Activated CD8-positive, alpha-beta memory T cell treated with anti-CD3 and anti-CD28 coated beads for 24 hours (primary cell): ENCODE measurements around the gene MEF2A.
"Not testable (repeated sequence)": the region's sequence is repeated elsewhere in the genome, so short reads cannot be mapped to it uniquely, and the experiment has no call there.

Experiments
- DNase-seq: peaks from one replicate; pipeline ENCODE4 v3.0.0-alpha.2; 2020

Gene MEF2A

DNA sequence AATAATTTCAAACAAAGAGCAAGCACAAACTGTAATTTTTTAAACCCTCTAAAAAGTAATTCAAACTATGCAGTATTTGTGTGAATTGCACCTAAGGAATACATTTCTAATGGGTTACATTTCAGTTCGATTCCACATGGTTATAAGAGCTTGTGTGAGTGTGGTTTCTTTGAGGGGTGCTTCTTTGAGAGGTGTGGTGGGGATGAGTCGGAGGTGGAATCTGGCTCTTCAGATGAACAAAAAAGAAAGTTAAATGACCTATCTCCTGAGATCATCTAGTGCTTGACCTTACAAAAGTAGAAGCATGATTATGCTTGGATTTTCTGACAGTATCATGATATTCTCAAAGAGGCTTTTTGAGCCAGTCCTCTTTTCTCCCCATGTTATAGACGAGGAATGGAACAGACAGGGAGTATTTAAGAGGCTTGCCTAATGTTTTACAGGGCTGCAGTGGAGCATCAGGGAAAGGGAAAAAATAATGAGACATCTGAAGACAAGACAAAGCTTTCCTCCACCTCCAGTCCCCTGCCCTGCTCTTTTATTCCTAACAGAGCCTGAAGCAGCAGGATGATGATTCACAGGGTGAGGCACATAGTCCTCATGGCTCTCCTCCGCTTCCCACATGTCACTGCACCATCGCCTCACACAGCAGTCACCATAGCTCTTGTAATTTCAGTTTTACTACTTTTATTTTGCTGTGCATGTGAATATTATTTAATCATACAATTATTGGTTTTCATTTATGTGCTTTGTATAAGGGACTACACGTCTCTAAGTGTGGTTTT lies 85.4 kb downstream of the MEF2A start:
- no peak for DNase-seq

DNA sequence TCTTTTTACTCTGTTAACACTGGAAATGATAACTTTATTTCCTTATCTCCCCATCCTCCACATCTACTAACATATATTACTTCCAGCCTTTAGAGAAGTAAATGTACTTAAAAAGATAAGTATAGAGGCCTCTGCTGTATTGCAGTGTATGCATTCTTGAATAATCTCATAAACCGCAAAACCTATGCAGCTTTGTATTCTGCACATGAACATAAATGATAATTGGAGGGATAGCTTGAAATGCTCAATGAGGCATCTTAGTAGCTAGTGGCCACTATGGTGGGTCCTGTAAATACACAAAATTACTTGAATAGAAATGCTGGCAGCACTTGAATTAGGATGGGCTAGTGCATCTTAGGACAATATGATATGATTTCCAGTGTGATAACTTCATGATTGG lies 90.4 kb downstream of the MEF2A start:
- DNase-seq, result no peak

DNA sequence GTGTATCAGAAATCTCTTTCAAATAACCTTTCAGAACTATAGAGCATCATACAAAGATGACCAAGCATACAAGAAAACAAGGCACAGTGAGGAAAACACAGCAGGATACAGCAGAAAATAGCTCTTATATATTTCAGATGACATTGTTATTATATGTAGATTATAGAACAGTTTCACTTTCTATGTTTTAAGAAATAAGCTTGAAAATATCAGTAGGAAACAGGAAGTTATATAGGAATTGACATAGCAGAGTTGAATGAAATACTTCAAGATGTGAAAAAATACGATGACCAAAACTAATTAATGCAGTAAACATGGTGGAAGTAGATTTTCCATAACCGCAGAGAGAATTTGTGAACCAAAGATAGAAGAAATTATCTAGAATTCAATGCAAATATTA lies 92.2 kb downstream of the MEF2A start:
- no peak for DNase-seq

DNA sequence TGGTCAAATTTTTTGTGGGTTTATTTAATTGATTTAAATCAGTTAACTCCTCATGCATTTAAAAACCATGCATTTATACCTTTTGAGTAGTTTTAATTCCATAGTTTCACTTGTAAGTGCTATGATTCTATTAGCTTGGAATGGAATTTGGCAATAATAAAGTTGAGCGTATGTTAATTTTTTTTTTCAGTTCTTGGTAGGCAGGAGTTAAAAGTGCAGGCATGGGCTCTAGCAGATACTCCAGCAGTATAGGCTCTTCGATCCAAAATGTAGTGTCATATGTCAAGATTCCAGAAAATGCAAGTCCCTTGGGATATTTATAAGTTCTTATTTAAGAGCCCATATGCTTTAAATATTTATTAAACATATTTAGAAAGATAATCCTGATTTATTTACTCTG lies 97.1 kb downstream of the MEF2A start:
- DNase-seq, result no peak

DNA sequence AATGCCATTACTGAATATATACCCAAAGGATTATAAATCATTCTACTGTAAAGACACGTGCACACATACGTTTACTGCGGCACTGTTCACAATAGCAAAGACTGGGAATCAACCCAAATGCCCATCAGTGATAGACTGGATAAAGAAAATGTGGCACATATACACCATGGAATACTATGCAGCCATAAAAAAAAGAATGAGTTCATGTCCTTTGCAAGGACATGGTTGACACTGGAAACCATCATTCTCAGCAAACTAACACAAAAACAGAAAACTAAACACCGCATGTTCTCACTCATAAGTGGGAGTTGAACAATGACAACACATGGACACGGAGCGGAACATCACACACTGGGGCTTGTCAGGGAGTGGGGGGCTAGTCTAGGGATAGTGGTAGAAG lies 100.3 kb downstream of the MEF2A start:
- not testable (repeated sequence) for DNase-seq

DNA sequence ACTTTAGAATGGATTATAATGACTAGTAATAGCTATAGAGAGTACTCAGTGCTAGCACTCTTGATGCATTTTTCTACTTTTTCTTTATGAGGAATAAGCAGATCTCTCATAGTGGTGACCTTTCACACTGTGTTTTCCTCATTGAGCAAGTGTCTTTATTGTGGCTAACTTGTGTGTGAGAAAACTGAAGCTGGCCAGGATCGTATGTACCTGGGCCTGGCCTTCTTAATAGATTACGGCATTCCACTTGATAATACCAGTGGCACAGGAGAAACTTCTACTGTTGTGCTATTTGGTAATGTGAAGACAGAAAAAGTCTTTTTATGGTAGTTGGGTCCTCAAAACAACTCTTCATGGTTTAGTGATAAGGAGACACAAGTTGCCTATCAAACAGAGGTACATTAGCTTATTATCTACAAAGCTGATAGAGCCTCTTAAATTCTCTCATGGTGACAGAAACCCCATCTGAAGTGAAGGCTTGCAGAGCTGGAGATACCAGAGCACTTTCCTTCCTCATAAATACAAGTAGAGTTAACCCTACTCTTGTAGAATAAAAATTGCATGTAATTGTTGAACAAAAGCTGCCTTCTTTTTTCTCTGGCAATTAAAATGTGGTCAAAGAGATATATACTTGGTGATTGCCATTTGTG lies 102.9 kb downstream of the MEF2A start:
- no peak for DNase-seq

DNA sequence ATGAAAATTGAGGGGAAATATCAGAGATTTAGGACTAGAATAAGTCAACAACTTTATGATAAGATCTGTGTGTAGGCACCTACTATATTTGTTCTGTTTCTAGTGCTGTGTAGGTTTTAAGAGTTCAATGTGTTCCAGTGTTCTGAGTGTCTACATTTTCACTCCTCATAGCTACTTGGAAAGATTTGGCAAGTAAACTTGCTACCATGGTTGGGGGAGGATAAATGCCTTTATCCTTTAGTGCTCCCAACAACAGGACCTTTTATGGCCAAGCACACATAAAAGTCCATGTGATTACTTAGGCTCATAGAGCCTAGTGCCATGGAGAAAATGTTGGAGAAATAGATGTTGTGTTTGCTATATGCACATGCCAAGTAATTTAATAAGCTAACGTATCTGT lies 103.5 kb downstream of the MEF2A start:
- no peak for DNase-seq

DNA sequence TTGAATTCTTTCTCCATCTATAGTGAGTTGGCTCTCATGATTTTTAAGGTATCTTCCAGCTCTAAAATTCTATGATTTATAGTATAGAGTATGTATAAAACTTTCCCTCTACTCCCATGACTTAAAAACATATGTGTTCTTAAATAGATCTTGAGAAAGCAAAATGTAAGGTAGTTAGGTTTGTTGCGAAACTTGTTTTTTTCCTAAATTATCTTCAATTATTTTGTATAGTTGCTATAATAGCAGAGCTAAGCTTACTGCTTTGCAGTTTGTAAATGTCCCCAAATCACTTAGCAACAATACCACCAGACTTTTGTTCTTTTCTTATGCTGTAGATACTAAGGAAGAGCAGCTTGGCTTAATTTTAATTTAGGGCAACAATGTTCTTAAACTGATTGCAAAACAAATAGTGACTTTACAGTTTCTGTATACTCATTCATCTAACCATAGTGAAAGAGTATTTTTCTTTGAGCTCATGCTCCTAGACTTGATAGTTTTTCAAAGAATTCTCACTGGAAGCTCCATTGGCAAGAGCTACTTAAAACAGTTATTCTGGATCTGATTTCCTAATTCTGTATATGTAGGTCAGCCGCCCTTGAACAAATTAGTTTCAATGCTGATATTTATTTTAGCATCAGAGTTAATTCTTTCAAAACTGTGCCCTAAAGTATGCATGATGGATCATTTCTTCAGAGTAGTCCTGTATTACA lies 106.3 kb downstream of the MEF2A start:
- DNase-seq, result no peak

DNA sequence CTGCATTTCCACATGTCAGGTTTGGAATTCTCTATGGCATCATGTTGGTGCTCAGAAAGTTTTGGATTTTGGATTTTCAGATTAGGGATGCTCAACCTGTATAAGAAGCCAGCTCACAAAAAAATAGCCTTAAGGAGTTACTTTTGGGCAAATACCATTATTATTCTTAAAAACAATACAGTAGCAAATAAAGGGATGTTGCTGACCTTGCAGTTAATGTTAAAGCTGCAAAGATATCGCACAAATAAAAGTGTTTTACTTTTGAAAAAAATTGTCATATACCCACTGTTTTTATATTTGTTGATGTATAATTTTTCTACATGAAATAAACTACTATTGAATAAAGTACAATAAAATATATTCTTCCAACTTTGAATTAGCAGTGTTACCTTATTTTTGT lies 107.3 kb downstream of the MEF2A start:
- DNase-seq, result no peak

DNA sequence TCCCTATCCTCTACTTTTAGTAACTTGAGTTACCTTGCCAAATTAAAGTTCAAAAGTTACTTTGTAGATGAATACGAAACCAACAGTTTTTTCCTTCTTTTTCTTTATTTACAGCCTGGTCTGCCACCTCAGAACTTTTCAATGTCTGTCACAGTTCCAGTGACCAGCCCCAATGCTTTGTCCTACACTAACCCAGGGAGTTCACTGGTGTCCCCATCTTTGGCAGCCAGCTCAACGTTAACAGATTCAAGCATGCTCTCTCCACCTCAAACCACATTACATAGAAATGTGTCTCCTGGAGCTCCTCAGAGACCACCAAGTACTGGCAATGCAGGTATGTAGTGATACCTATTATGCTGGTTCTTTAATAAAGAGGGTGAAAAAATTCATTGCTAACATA lies 108.5 kb downstream of the MEF2A start:
- DNase-seq, result no peak

DNA sequence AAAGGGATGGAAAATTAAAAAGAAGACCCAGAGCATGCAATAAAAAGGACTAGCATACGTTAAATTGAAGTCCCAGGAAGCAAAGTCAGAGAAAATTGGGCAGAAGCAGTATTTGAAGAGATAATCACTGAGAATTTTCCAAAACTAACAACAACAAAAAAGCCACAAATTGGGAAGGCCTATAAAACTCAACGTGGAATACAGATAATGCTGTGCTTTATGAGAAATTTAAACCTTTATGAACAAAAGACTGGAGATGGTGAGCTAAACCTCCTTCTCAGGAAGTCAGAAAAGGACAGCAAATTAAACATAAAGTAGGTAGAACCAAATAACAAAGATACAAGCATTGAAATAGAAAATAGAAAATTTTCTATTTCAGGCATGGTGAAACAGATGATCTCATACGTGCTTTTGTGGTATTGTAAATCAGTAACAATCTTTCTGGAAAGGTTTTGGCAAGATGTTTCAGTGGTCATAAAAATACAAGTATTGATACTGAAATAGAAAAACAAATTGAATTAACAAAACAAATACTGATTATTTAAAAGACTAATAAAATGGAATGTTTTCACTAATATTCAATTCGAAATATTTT lies 111.9 kb downstream of the MEF2A start:
- no peak for DNase-seq

DNA sequence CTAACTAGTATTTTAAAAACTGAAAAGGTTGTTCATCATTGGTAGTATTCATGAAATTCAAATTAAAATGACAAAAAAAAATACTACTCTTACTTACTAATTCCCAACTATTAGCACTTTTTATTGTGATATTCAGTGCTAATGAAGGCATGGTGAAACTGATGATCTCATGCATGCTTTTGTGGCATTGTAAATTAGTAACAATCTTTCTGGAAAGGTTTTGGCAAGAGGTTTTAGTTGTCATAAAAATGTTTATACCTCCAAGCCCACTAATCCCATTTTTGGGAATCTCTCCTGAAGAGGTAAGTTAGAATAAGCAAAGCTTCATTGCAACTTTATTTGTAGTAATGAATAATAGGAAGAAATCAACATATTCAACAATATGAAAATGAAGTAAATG lies 114.5 kb downstream of the MEF2A start:
- DNase-seq, result no peak

DNA sequence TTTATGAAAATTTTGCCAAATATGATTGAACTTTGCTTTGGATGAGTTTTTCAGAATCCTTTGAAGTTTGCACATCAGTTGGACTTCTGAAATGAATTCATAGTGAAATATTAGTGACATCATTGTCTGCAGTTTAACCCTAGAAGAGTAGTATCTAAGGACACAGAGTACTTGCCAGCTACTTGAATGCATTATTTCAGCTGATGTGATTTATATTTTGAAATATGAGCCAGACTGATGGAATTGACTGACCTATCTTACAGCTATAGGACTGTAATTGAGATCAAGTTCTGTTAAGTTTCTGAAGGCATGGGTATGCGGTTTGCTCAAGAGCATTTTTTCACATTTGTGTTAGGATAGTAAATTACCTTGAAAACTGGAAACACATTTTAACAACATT lies 116.2 kb downstream of the MEF2A start:
- DNase-seq, result no peak

DNA sequence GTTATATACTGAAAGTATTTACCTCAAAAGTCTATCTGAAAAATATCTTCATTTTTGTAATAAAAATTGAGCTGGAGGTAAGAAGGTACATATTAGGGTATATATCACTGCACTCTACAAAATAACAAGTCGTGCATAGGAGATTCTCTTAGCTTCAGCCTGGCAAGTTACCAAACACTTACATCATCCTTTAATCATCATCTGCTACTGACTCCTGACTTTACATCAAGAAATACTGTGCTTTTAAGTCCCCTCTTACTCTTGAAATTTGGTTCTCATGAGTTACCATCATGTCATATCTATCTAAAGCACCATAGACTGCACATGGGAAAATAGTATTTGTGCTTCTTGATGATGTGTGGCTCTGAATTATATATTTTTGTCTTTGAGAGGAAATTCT lies 116.7 kb downstream of the MEF2A start:
- DNase-seq, result no peak

DNA sequence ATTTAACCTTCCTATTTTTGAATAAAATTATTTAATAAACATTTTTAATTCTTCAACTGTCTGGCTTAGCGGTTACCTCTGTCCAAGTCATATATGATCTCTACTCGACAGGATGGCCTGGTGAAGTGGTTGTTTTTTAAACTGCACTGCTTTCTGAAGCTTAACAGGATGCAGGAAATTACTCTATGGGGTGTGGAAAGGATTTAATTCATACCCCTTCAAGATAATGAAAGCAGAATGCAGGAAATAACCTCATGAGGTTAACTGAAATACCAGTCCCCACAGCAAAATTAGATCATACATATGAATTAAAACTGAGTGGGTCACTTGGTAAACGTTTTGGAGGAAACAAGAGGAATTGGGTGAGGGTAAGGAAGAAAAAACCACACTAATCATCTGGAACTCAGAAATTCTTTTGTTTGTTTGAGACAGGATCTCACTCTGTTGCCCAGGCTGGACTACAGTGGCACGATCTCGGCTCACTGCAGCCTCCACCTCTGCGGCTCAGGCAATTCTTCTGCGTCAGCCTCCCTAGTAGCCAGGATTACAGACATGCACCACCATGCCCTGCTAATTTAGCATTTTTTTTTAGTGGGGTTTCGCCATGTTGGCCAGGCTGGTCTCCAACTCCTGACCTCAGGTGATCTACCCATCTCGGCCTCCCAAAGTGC lies 117.4 kb downstream of the MEF2A start:
- no peak for DNase-seq

DNA sequence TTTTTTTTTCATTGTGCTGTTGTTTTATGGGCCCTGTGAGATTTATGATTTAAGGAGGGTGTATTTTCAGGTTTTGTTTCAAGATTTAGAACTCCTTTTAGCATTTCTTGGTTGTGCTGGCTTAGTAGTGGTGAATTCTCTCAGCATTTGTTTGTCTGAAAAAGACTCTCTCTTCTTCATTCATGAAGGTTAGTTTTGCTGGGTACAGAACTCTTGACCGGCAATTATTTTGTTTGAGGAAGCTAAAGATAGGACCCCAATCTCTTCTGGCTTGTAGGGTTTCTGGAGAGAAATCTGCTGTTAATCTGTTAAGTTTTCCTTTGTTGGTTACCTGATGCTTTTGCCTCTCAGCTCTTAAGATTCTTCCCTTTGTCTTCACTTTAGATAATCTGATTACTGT lies 120.5 kb downstream of the MEF2A start:
- DNase-seq, result no peak

DNA sequence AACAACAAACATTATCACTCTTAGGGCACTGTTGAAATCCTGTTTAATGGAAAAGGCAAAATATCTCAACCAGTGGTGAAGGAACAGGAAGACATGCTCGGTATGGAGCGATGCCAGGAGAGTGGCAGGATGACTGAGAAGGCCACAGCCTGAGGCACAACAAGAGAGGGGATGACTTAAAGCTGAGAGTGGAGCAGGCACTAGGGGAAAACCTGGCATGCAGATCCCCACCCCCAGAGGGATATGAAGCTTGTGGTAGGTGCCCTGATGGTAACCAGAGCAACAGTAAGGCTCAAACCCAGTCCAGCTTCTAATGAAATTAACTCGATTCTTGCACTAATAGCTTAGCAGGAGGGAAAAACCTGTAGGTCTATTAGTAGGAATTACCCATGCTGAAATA lies 127.0 kb downstream of the MEF2A start:
- DNase-seq, result no peak

DNA sequence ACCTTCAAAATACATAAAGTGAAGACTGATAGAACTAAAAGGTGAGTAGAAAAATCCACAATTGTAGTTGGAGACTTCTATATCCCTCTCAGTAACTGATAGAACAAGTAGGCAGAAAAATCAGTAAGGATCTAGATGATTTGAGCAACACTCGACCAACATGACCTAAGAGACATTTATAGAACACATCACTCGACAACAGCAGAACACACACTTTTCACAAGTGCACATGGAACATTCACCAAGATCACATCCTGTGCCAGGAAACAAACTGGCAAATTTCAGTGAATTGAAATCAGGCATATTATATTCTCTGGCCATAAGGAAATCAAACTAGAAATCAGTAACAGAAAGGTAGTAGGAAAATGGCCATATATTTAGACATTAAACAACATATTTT lies 130.3 kb downstream of the MEF2A start:
- no peak for DNase-seq

DNA sequence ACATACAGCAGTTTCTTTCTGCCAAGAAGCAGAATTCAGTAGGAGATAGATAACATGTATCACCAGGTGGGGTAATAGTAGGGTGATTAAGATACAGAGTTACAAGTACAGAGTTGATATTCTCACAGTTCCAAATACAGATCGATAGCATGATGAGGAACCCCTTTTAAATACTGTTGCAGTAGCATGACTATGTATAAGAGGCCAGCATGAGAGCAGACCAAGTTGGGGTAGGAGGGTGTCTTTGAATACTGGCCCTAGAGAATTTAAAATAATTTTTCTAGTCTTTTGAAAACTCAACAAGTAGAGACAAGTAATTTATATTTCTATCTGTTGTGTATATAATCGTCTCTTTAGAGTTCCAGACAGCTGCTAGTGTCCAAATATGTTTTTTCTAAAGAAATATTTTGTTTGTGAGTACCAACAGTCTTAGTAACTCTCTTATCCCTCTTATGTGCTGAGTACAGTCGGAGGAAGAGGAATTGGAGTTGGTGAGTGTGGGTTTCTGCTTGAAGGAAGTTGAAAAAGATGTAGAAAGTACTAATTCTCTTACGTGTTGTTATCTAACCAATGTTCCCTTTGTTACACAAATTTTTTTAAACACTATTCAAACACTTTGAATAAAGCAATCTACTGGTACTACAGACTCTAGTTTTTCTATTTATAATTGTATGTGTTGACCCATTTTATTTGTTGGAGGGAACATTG lies 137.3 kb downstream of the MEF2A start:
- DNase-seq, result no peak

DNA sequence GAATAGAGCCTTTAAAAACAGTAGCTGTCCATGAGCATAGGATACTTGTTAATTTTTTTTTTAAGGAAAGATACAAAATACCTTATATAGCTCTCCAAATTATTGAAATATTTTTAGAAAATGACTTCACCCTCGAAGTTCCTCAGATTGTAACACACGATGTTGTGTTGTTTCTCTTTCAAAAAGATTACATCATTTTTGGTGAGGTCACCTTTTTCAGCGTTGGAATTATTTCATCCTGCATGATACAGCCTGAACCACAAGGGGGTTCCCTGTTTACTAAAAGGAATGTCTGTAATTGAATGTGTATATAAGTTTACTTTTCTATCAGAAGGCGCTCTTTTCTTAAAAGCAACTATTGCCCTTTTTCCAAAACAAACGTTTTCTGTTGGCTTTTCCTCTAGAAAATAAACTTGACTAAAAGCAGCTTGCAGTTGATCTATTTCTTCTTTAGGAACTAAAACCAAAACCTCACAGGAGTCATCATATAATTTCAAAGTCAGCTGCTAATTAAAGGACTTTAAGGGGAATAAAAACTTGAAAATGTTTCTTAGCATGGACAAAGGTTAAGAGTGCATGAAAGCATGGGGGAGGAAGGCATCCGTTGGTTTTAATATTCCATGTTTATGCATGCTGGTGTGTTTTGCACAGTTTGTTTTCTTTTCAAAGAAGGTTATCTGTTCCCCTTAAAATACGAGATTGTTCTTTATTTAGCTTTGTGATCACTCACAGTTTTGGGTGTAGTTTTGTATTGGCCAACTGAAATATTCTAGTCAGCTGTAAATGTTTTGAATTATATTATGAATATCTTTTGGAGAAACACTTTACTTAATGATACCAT lies 138.0 kb downstream of the MEF2A start:
- no peak for DNase-seq

DNA sequence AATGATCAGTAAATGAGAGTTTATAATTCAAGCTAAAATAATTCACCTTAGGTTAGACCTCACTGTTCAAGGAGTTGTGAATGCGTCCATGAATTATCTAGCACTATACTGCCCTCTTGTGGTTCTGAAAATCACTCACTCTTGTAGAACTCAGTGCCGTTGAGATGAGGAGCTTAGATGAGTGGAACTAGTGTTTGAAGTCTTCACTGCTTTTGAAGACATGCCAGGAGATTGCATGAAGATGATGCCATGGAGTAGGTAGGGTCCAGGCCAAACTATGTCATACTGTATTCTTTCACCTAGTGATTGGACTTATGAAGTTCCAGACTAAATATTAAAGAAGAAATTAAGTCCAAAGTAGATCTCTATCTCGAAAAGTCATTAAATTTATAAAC lies 138.7 kb downstream of the MEF2A start:
- DNase-seq, result no peak
